ENCODE data around the gene SLC6A6.

GRCh38 chr3:14494279-14494972 is 92.0 kb downstream of the SLC6A6 start:
- TF ChIP-seq, protein P1, sequence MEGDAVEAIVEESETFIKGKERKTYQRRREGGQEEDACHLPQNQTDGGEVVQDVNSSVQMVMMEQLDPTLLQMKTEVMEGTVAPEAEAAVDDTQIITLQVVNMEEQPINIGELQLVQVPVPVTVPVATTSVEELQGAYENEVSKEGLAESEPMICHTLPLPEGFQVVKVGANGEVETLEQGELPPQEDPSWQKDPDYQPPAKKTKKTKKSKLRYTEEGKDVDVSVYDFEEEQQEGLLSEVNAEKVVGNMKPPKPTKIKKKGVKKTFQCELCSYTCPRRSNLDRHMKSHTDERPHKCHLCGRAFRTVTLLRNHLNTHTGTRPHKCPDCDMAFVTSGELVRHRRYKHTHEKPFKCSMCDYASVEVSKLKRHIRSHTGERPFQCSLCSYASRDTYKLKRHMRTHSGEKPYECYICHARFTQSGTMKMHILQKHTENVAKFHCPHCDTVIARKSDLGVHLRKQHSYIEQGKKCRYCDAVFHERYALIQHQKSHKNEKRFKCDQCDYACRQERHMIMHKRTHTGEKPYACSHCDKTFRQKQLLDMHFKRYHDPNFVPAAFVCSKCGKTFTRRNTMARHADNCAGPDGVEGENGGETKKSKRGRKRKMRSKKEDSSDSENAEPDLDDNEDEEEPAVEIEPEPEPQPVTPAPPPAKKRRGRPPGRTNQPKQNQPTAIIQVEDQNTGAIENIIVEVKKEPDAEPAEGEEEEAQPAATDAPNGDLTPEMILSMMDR (conservative IDR thresholded peaks at IDR 0.05 in 1 of 2, IDR thresholded peaks at IDR 0.05 in 1 of 2; ENCODE audit: low read depth in 1 of 2, low read length in 2 of 2), result no peak
- no peak for TF ChIP-seq EZH2 (IDR thresholded peaks at IDR 0.05; ENCODE audit: low read length, missing control alignments)
